K562 (cell line): Measurements from ENCODE around the gene PHACTR2. TPM values are rescaled to one million over a fixed set of nuclear protein-coding genes. Genes with fewer than 3 reads are reported as not detected.
A peak's percentile ranks its signal among the peaks of the same experiment; 100 is the strongest.

Experiments
- ARID1B ChIP-seq: fragments of 450-650 bp; IDR thresholded peaks from 2 replicates; pipeline ENCODE4 v1.6.1; 2016; ENCODE audit warnings: antibody characterized with exemption, mild to moderate bottlenecking, inconsistent platforms
- CHAMP1 ChIP-seq: fragments of 450-650 bp; IDR thresholded peaks from 2 replicates; pipeline ENCODE4 v1.6.1; 2016; ENCODE audit warnings: mild to moderate bottlenecking
- GATAD2A ChIP-seq: fragments of 450-650 bp; IDR thresholded peaks from 2 replicates; pipeline ENCODE4 v1.6.1; 2017
- GTF2E2 ChIP-seq: fragments of 200-800 bp; sonication (Bioruptor generic); IDR thresholded peaks from 2 replicates; pipeline ENCODE4 v1.6.1; 2016; ENCODE audit warnings: missing genetic modification characterization, missing compliant biosample characterization
- HDAC3 ChIP-seq: fragments of 450-650 bp; IDR thresholded peaks from 2 replicates; pipeline ENCODE4 v1.6.1; 2018; ENCODE audit warnings: borderline replicate concordance, mild to moderate bottlenecking, moderate library complexity; ENCODE audit not compliant: partially characterized antibody
- MECOM ChIP-seq: fragments of 250-450 bp; sonication (Bioruptor Pico); IDR thresholded peaks from 2 replicates; pipeline ENCODE4 v1.8.0; 2022; ENCODE audit warnings: inconsistent platforms
- MIER1 ChIP-seq: fragments of 450-650 bp; IDR thresholded peaks from 2 replicates; pipeline ENCODE4 v1.6.1; 2016; ENCODE audit warnings: antibody characterized with exemption, mild to moderate bottlenecking, low read depth
- PML ChIP-seq: IDR thresholded peaks from 2 replicates; pipeline ENCODE4 v1.6.1; 2012; ENCODE audit warnings: low read length, inconsistent platforms
- POLR2H ChIP-seq: IDR thresholded peaks from 2 replicates; pipeline ENCODE4 v1.6.1; 2016; ENCODE audit warnings: missing genetic modification characterization, low read depth, mild to moderate bottlenecking, control low read depth, missing compliant biosample characterization, moderate library complexity
- PYGO2 ChIP-seq: fragments of 450-650 bp; IDR thresholded peaks from 2 replicates; pipeline ENCODE4 v1.6.1; 2016; ENCODE audit warnings: mild to moderate bottlenecking, missing genetic modification characterization, moderate library complexity, missing compliant biosample characterization
- SIN3B ChIP-seq: fragments of 450-650 bp; IDR thresholded peaks from 2 replicates; pipeline ENCODE4 v1.6.1; 2017; ENCODE audit warnings: low read depth, mild to moderate bottlenecking, moderate library complexity
- TAF7 ChIP-seq: fragments of 450-650 bp; IDR thresholded peaks from 2 replicates; pipeline ENCODE4 v1.6.1; 2016; ENCODE audit warnings: missing genetic modification characterization, missing compliant biosample characterization
- TAF9B ChIP-seq: fragments of 450-650 bp; IDR thresholded peaks from 2 replicates; pipeline ENCODE4 v1.6.1; 2018; ENCODE audit warnings: mild to moderate bottlenecking; ENCODE audit not compliant: partially characterized antibody
- TCF7 ChIP-seq: sonication (generic); IDR thresholded peaks from 2 replicates; pipeline ENCODE4 v1.6.1; 2016; ENCODE audit warnings: antibody characterized with exemption, borderline replicate concordance
- UBTF ChIP-seq, 2 experiments: IDR thresholded peaks; 2 replicates each; pipeline ENCODE4 v1.6.1; 2012; ENCODE audit warnings: improper control_type of control experiment in 2 of 2, low read depth in 2 of 2, low read length in 2 of 2, borderline replicate concordance in 1 of 2
- ZBTB9 ChIP-seq: fragments of 450-650 bp; formaldehyde crosslinking; IDR thresholded peaks from 2 replicates; pipeline ENCODE4 v1.4.0; 2020; ENCODE audit warnings: mild to moderate bottlenecking, moderate library complexity
- ZNF41 ChIP-seq: fragments of 250-450 bp; sonication (Bioruptor Pico); conservative IDR thresholded peaks from 2 replicates; pipeline ENCODE4 v1.4.0; 2020; ENCODE audit warnings: mild to moderate bottlenecking
- ZNF444 ChIP-seq: fragments of 250-450 bp; sonication (Bioruptor Pico); IDR thresholded peaks from 2 replicates; pipeline ENCODE4 v1.4.0; 2020; ENCODE audit warnings: mild to moderate bottlenecking, moderate library complexity
- ZNF445 ChIP-seq: fragments of 250-450 bp; sonication (Bioruptor Pico); IDR thresholded peaks from 2 replicates; pipeline ENCODE4 v1.4.0; 2020; ENCODE audit warnings: low read depth, mild to moderate bottlenecking, moderate library complexity
- ZNF561 ChIP-seq: fragments of 450-650 bp; formaldehyde crosslinking; conservative IDR thresholded peaks from 2 replicates; pipeline ENCODE4 v1.4.0; 2020; ENCODE audit warnings: mild to moderate bottlenecking, moderate library complexity
- ZNF766 ChIP-seq: fragments of 200-800 bp; sonication (Bioruptor generic); conservative IDR thresholded peaks from 2 replicates; pipeline ENCODE4 v1.6.1; 2016; ENCODE audit warnings: missing genetic modification characterization, missing compliant biosample characterization
- polyA plus RNA-seq, 8 experiments: library from polyadenylated mRNA; depleted of rRNA in 4 of 8; stranded (reverse) in 5 of 8; unstranded in 3 of 8; fragments of >200 nt; fragmentation: Nextera tagmentation in 2 of 8; fragmentation: Illumina TruSeq in 1 of 8; extraction: Ambion mirVana in 2 of 8; extraction: Trizol in 1 of 8; gene quantifications; 2 replicates each; pipeline versions ENCODE4 v1.2.1 to v1.2.3, GENCODE V29; 2011 to 2014; ENCODE audit warnings: inconsistent platforms in 1 of 8, missing spikeins in 1 of 8
- total RNA-seq, 7 experiments: library from RNA; depleted of rRNA in 6 of 7; stranded (reverse); fragments of >200 nt in 6 of 7; fragmentation: Illumina TruSeq in 2 of 7; extraction: Trizol in 2 of 7; gene quantifications; 2 replicates each; pipeline versions ENCODE4 v1.2.1 to v1.2.3, GENCODE V29; 2011 to 2021; ENCODE audit warnings: low replicate concordance in 1 of 7

Gene PHACTR2
- total and polyA plus RNA-seq, 9 of the 15 experiments (the other 6 are each of a cell fraction or from before 2014, with no cell fraction given) = 5.3 to 52.5 (median 22.9) TPM

GRCh38 chr6:143806282-143807102 is 128.7 kb downstream of the PHACTR2 start (continued):
- 0 out of 2 replicates have a peak, but pooled peaks have one; percentile 72 for TF ChIP-seq CHAMP1
- 0 out of 2 replicates have a peak, but pooled peaks have one; percentile 24 for TF ChIP-seq TCF7
- TF ChIP-seq ZNF445 (CRISPR knock-in tag) = 0 out of 2 replicates have a peak, but pooled peaks have one; percentile 42
- peak; percentile 32; the same call in 1 of the 2 replicates for TF ChIP-seq GATAD2A
- peak; percentile 64 for TF ChIP-seq TAF9B
- no peak for TF ChIP-seq MIER1
- 0 out of 2 replicates have a peak, but pooled peaks have one; percentile 40 for TF ChIP-seq MECOM (CRISPR knock-in tag)
- peak; percentile 96 for TF ChIP-seq ZNF766 (CRISPR knock-in tag)
- TF ChIP-seq ZNF561 (CRISPR knock-in tag) = peak; percentile 65; the same call in 1 of the 2 replicates
- TF ChIP-seq GTF2E2 (tag) = peak; percentile 90
- peak; percentile 95 for TF ChIP-seq ARID1B
- peak; percentile 73 for TF ChIP-seq HDAC3
- peak; percentile 61 for TF ChIP-seq TAF7 (tag)
- TF ChIP-seq PML = peak; percentile 64; the same call in 1 of the 2 replicates
- TF ChIP-seq PYGO2 (tag) = peak; percentile 45; the same call in 1 of the 2 replicates
- peak; percentile 91 for TF ChIP-seq ZBTB9 (CRISPR knock-in tag)
- peak; percentile 95 for TF ChIP-seq ZNF41
- no peak for TF ChIP-seq UBTF (IDR thresholded peaks at IDR 0.05; ENCODE audit: borderline replicate concordance in 1 of 2, low read depth in 2 of 2, low read length in 2 of 2)
- TF ChIP-seq POLR2H = peak; percentile 73
- TF ChIP-seq SIN3B = no peak
- TF ChIP-seq ZNF444 (CRISPR knock-in tag) = 0 out of 2 replicates have a peak, but pooled peaks have one; percentile 71
